GM13977 (cell line): Measurements from ENCODE around the gene ZFPL1.

Source experiments
- DNase-seq: peaks from one replicate; pipeline ENCODE4 v3.0.0; 2012; ENCODE audit warnings: low spot score
- in situ Hi-C: fragments of 300-500 bp; cut with MboI; formaldehyde crosslinking; loops from one replicate; pipeline ENCODE4 v1.12.0; 2022; ENCODE audit warnings: low sequenced_read_pairs, low pct_unique_long_range_greater_than_20kb, mixed read lengths, inconsistent platforms; ENCODE audit not compliant: unreplicated experiment
- TF ChIP-seq, protein P1 (sequence below): IDR thresholded peaks from 2 replicates; pipeline ENCODE4 v1.5.1; 2012; ENCODE audit warnings: mild to moderate bottlenecking, control low read depth; ENCODE audit not compliant: insufficient read depth; ENCODE audit errors: extremely low read depth, missing control alignments

Gene ZFPL1

DNA sequence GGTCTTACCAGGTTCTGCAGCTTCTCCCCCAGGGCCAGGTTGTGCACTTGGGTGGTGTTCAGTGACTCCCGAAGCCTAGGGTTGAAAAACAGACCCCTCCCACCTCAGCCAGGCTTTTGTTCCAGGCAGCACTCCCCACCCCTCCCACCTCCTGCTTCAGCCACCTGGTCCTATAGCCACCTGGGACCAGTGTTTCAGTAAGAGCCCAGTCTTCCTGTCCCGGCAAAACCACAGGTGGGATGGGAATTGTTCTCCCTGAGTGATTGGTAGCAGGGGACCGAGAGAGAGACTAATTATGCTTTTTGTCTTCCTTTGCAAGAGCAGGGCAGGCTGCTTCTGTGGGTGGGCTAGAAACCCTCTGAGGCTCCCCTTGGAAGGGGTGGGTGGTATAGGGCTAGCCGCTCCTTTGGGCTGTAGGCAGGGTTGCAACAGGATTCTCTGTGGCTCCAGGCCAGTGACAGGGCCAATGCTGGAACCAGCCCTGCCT is 17.2 kb upstream of the ZFPL1 start:
- in situ Hi-C loops: no loop called here
- TF ChIP-seq, protein P1, sequence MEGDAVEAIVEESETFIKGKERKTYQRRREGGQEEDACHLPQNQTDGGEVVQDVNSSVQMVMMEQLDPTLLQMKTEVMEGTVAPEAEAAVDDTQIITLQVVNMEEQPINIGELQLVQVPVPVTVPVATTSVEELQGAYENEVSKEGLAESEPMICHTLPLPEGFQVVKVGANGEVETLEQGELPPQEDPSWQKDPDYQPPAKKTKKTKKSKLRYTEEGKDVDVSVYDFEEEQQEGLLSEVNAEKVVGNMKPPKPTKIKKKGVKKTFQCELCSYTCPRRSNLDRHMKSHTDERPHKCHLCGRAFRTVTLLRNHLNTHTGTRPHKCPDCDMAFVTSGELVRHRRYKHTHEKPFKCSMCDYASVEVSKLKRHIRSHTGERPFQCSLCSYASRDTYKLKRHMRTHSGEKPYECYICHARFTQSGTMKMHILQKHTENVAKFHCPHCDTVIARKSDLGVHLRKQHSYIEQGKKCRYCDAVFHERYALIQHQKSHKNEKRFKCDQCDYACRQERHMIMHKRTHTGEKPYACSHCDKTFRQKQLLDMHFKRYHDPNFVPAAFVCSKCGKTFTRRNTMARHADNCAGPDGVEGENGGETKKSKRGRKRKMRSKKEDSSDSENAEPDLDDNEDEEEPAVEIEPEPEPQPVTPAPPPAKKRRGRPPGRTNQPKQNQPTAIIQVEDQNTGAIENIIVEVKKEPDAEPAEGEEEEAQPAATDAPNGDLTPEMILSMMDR: no peak
- DNase-seq: no peak

DNA sequence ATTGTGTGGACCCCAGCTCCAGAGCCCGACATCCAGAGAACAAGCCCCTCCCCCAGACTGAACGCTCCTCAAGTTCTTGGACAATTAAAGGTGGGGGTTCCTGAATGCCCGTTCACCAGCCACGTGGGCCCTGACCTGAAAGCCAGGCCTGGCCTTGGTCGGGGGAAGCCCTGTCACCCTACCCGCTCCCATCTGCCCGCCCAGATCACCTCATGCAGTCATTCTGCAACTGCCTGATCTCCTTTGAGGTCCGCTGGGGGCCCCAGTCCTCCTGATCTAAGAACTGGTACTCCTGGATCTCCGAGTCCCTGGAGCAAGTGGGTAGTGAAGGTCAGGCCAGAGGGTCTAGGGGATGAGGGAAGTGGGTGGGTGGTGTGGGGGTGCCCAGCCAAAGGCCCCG is 16.6 kb upstream of the ZFPL1 start:
- in situ Hi-C loops: no loop called here
- DNase-seq: no peak
- TF ChIP-seq, protein P1: no peak

DNA sequence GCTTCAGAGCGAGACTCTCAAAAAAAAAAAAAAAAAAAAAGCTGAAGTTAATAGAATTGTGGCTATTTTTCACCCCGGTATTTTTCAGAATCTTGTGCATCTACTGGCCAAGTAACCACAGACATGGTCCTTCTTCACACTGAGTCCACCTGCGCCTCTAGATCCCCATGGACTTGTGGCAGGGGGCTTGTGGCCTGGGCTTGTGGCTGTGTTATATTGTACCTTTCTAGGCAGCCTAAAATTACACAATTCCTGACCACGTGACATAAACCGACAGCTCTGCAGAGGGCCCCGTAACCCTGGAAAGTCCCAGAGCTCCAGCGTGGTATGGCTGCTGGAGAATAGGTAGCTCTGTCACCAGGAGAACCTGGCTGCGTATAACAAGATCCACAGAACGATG is 14.8 kb upstream of the ZFPL1 start:
- DNase-seq: no peak
- TF ChIP-seq, protein P1: no peak
- in situ Hi-C loops: no loop called here

DNA sequence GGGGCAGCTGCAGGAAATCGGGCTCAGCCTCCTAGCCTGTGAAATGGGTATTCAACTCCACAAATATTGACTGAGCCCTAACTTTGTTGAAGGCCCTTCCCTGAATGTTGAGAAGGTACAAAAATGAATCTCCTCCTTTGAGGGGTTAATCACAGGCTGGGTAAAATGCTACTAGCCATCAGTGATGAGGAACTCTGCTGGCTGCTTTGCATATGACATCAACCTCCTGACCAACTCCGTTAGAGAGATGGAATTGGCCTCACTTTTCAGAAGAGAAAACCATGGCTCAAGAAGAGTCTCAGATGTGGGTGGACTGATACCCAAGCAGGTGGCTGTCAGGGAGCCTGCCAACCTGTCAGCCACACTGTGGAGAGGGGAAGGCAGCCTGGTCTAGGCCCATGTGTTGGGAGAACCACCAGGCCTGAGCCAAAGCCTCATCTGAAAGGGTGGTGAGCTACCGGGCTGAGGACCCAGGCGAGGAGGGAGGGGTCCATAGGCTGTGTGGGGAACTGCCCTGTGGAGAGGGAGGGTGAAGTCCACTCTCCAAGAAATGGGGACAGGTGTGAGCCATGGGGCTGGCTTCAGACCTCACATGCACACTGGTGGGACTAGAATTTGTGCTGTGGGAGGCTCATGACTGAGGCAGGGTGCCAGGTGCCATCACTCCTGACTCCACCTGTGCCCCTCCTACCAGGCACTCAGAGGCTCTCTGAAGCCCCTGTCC is 12.0 kb upstream of the ZFPL1 start:
- in situ Hi-C loops: no loop called here
- DNase-seq: peak; percentile 63
- TF ChIP-seq, protein P1: no peak

DNA sequence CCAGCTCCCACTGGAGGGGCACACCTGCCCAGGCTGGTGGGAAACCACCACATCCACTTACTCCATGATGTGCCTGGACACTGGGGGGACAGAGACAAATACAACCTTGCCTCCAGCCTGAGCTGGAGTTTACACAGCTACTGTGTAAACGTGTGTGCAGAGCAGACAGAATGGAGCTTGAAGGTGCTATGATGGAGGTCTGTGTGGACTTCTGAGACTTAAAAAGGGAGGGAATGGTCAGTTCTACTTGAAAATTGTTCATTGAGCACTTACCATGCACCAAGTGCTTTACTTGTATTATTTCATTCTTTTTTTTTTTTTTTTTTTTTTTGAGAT is 11.4 kb upstream of the ZFPL1 start:
- no peak for DNase-seq
- in situ Hi-C loops: no loop called here
- TF ChIP-seq, protein P1: no peak

DNA sequence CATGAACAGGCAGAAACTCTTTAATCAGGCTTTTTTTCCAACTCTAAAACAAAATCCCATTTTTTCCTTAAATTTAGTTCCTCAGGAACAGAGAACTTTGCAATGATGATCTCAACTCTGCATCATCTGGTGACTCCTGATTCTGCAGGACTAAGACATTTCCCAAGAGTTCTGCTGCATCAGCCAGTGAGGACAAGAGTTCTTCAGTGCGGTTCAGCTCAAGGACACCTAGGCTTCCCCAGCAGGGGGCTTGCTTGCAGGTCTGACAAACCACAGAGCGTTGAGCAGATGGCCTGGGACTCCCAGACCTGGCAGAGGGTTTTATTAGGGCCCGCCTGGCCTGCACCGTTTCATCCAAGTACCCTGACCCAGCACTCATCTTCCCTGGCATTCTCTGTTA is 6.6 kb upstream of the ZFPL1 start:
- TF ChIP-seq, protein P1: no peak
- no peak for DNase-seq
- in situ Hi-C loops: no loop called here
